Mesenchymal stem cell (in vitro differentiated cells and primary cell): ENCODE results near the gene DIPK1A.

ENCODE experiments used
- DNase-seq: peaks from one replicate; pipeline ENCODE4 v3.0.0-alpha.2; 2013
- H2AFZ ChIP-seq: one replicate; pipeline ENCODE4 v1.6.1; 2013; ENCODE audit warnings: low read depth, mild to moderate bottlenecking, control low read depth, inconsistent platforms, low read length, moderate library complexity
- H2AK5ac ChIP-seq: 2 replicates; pipeline ENCODE4 v1.6.1; 2013; ENCODE audit warnings: low read length, moderate library complexity, mild to moderate bottlenecking, inconsistent platforms; ENCODE audit not compliant: severe bottlenecking
- H2BK120ac ChIP-seq: one replicate; pipeline ENCODE4 v1.6.1; 2013; ENCODE audit warnings: low read depth, mild to moderate bottlenecking, inconsistent platforms, low read length, moderate library complexity
- H2BK12ac ChIP-seq, 2 experiments: one replicate each; pipeline ENCODE4 v1.6.1; 2013; ENCODE audit warnings: inconsistent platforms in 2 of 2, low read length in 2 of 2, mild to moderate bottlenecking in 2 of 2, moderate library complexity in 2 of 2, control low read depth in 1 of 2
- H2BK15ac ChIP-seq: one replicate; pipeline ENCODE4 v1.6.1; 2013; ENCODE audit warnings: mild to moderate bottlenecking, low read depth, inconsistent platforms; ENCODE audit not compliant: poor library complexity, severe bottlenecking
- H2BK5ac ChIP-seq: 2 replicates; pipeline ENCODE4 v1.6.1; 2013; ENCODE audit warnings: low read depth, mild to moderate bottlenecking, low read length, control low read depth, inconsistent platforms; ENCODE audit not compliant: poor library complexity, severe bottlenecking
- H3K14ac ChIP-seq, 2 experiments: one replicate each; pipeline ENCODE4 v1.6.1; 2013; ENCODE audit warnings: inconsistent platforms in 2 of 2, low read length in 2 of 2, control low read depth in 1 of 2, mild to moderate bottlenecking in 1 of 2, moderate library complexity in 1 of 2
- H3K18ac ChIP-seq, 2 experiments: one replicate each; pipeline ENCODE4 v1.6.1; 2013; ENCODE audit warnings: inconsistent platforms in 2 of 2, low read length in 2 of 2, control low read depth in 1 of 2, low read depth in 1 of 2, mild to moderate bottlenecking in 1 of 2
- H3K23ac ChIP-seq, 2 experiments: one replicate each; pipeline ENCODE4 v1.6.1; 2013; ENCODE audit warnings: inconsistent platforms in 2 of 2, low read length in 2 of 2, mild to moderate bottlenecking in 2 of 2, moderate library complexity in 2 of 2, control low read depth in 1 of 2
- H3K27ac ChIP-seq: 2 replicates; pipeline ENCODE4 v1.5.1; 2013; ENCODE audit warnings: mild to moderate bottlenecking, moderate library complexity, low read length, control low read depth, inconsistent platforms; ENCODE audit not compliant: poor library complexity, severe bottlenecking
- H3K27me3 ChIP-seq, 2 experiments: 2 replicates each; pipeline versions ENCODE4 v1.6.1 to v1.7.0; 2013; ENCODE audit warnings: low read length in 2 of 2, mild to moderate bottlenecking in 2 of 2, moderate library complexity in 2 of 2, control low read depth in 1 of 2, inconsistent platforms in 1 of 2; ENCODE audit not compliant: control insufficient read depth in 1 of 2, insufficient read depth in 1 of 2
- H3K36me3 ChIP-seq, 2 experiments: 2 replicates each; pipeline versions ENCODE4 v1.6.1 to v1.7.0; 2013; ENCODE audit warnings: low read length in 2 of 2, control low read depth in 1 of 2, inconsistent platforms in 1 of 2, low read depth in 1 of 2, mild to moderate bottlenecking in 1 of 2; ENCODE audit not compliant: insufficient read depth in 2 of 2, control insufficient read depth in 1 of 2
- H3K4ac ChIP-seq, 2 experiments: one replicate each; pipeline ENCODE4 v1.6.1; 2013; ENCODE audit warnings: inconsistent platforms in 2 of 2, low read length in 2 of 2, mild to moderate bottlenecking in 2 of 2, moderate library complexity in 2 of 2, control low read depth in 1 of 2, low read depth in 1 of 2
- H3K4me1 ChIP-seq: 2 replicates; pipeline ENCODE4 v1.6.1; 2013; ENCODE audit warnings: low read depth, low read length, control low read depth; ENCODE audit not compliant: control insufficient read depth, insufficient read depth
- H3K4me2 ChIP-seq: 2 replicates; pipeline ENCODE4 v1.6.1; 2013; ENCODE audit warnings: low read length, mild to moderate bottlenecking, inconsistent platforms; ENCODE audit not compliant: poor library complexity, severe bottlenecking
- H3K4me3 ChIP-seq, 2 experiments: 2 replicates each; pipeline versions ENCODE4 v1.5.1 to v1.7.0; 2013; ENCODE audit warnings: low read length in 2 of 2, mild to moderate bottlenecking in 2 of 2, control low read depth in 1 of 2, low read depth in 1 of 2; ENCODE audit not compliant: insufficient read depth in 1 of 2
- H3K79me1 ChIP-seq: replicated peaks from 2 replicates; pipeline ENCODE4 v1.6.1; 2013; ENCODE audit warnings: mild to moderate bottlenecking, control low read depth, low read length, inconsistent platforms; ENCODE audit not compliant: poor library complexity, severe bottlenecking
- H3K9ac ChIP-seq: 2 replicates; pipeline ENCODE4 v1.7.0; 2013; ENCODE audit warnings: mild to moderate bottlenecking, low read length, moderate library complexity
- H3K9me3 ChIP-seq: 2 replicates; pipeline ENCODE4 v1.7.0; 2013; ENCODE audit warnings: mild to moderate bottlenecking, low read length; ENCODE audit not compliant: control insufficient read depth
- H4K8ac ChIP-seq: one replicate; pipeline ENCODE4 v1.6.1; 2013; ENCODE audit warnings: inconsistent platforms, mild to moderate bottlenecking, low read length, moderate library complexity
- H4K91ac ChIP-seq: one replicate; pipeline ENCODE4 v1.6.1; 2013; ENCODE audit warnings: mild to moderate bottlenecking, low read length, inconsistent platforms
- WGBS: methylation state at CpG from one replicate; pipeline ENCODE4 v1.1.7; 2013; ENCODE audit warnings: mixed read lengths; 5-methylcytosine and 5-hydroxymethylcytosine counted together

DIPK1A gene

DNA sequence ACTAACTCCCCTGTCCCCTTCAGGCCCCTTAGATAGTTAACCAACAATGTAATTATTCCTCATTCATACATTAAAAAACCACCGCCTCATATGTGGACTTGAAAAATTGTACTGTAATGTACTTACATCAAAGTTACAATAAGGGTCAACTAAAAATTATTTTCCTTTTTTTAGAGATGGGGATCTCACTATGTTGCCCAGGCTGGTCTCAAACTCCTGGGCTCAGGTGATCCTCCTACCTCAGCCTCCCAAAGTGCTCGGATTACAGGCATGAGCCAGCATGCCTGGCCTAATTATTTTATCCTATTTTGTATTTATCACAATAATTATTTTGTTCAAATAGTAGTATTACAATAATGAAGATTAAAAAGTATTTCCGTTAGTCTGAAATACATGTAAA is 116.8 kb downstream of the DIPK1A start:
- Histone ChIP-seq H2AK5ac (no peak overlapping the region), H3K4me3 (no peak overlapping the region), H2AFZ (no peak overlapping the region), H3K4me2 (no peak overlapping the region), H3K4me1 (peaks cover 4% of the 10 kb centered on the region), H3K4ac (no peak overlapping the region), H2BK15ac (no peak overlapping the region), H3K14ac (no peak overlapping the region), H2BK12ac (no peak overlapping the region), H4K8ac (no peak overlapping the region), H3K18ac (no peak overlapping the region), H2BK5ac (no peak overlapping the region), H2BK120ac (no peak overlapping the region), H3K79me1 (peaks cover 3% of the 10 kb centered on the region), H3K9ac (no peak overlapping the region), H3K9me3 (no peaks in the 10 kb centered on the region), H3K27ac (no peak overlapping the region), H4K91ac (no peak overlapping the region), H3K23ac (no peak overlapping the region), H3K36me3 (peaks cover 8 to 52% of the 10 kb centered on the region in 2 experiments), H3K27me3 (no peaks in the 10 kb centered on the region)
- no peak for DNase-seq
- WGBS = no CpG with 5 or more reads among the region's 3 CpGs

DNA sequence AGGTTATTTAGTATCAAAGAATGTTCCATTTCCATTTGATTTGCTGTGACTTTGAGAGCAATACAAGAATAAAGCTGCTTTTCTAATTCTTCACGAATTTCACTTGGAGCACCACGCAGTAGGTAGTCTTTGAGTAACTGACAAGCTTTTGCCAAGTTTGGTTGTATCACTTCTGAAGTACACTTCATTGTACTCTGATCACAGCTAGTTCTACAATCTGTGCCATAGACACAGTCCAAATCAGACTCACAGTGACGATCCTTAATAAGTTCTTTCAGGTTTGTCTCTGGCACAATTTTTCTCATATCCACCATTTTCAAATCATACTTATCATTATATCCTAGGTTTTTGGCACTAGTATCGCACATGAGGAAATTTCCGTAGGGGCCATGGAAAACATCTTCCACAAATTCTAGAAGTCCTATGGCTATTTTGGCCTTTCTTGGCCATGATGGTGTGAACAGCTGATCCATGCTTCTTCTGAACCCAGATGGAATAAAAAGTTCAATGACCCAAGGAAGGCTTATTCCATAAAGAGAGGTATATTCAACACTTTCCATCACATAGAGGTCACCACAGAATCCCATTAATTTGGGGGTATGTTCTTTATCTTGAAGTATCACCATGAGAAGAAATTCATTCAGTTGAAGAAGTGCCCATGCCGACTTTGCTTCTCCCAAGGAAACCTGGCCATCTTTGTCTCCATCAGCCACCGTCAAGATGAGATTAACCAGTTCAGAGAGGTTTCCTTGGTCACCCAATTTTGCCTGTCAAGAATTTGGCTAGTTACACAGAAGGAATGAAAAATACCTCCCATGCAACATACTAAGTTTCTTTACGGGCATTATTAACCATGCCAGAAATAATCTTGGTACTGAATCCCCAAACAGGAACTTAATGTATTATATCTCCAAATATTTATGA is 117.6 kb downstream of the DIPK1A start:
- Histone ChIP-seq H3K36me3 (peaks cover 12 to 59% of the 10 kb centered on the region in 2 experiments), H2AFZ (no peak overlapping the region), H2BK12ac (no peak overlapping the region), H3K9ac (no peak overlapping the region), H3K9me3 (no peaks in the 10 kb centered on the region), H3K27ac (no peak overlapping the region), H4K91ac (no peak overlapping the region), H3K14ac (no peak overlapping the region), H3K23ac (no peak overlapping the region), H3K4me3 (no peak overlapping the region), H2BK5ac (no peak overlapping the region), H2BK120ac (no peak overlapping the region), H3K18ac (no peak overlapping the region), H2AK5ac (no peak overlapping the region), H3K79me1 (peaks cover 3% of the 10 kb centered on the region), H2BK15ac (no peak overlapping the region), H3K4ac (no peak overlapping the region), H3K4me2 (no peak overlapping the region), H4K8ac (no peak overlapping the region), H3K4me1 (peaks cover 4% of the 10 kb centered on the region), H3K27me3 (no peaks in the 10 kb centered on the region)
- no peak for DNase-seq
- 95% methylated on average over 7 of the region's 8 CpGs for WGBS

DNA sequence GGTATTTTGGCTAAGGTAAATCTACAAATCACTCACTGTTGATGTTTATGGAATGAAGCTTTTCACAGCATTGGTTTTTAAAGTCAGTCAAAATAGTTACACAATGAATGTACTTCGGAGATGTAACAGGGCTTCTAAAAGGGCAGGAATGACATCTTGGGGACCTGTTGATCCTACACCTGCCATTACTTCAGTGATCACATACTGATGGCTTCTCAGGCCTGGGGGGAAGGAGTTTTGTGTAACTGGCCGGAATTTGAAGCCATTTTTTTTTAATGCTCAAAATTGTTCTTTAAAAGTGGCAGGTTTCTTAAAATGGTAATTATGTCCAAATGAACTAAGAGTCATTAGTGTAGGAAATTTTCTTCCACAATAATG is 118.2 kb downstream of the DIPK1A start:
- Histone ChIP-seq H3K27ac (no peak overlapping the region), H2BK120ac (no peak overlapping the region), H3K9me3 (no peaks in the 10 kb centered on the region), H3K4me3 (no peak overlapping the region), H4K91ac (no peak overlapping the region), H3K14ac (no peak overlapping the region), H3K36me3 (peaks cover 12 to 66% of the 10 kb centered on the region in 2 experiments), H2BK5ac (no peak overlapping the region), H3K4me1 (peaks cover 4% of the 10 kb centered on the region), H3K23ac (no peak overlapping the region), H3K4me2 (no peak overlapping the region), H2AFZ (no peak overlapping the region), H2AK5ac (no peak overlapping the region), H3K4ac (no peak overlapping the region), H3K79me1 (peaks cover 3% of the 10 kb centered on the region), H3K18ac (no peak overlapping the region), H3K27me3 (no peaks in the 10 kb centered on the region), H3K9ac (no peak overlapping the region), H2BK15ac (no peak overlapping the region), H4K8ac (no peak overlapping the region), H2BK12ac (no peak overlapping the region)
- no CpG with 5 or more reads among the region's 2 CpGs for WGBS
- no peak for DNase-seq

DNA sequence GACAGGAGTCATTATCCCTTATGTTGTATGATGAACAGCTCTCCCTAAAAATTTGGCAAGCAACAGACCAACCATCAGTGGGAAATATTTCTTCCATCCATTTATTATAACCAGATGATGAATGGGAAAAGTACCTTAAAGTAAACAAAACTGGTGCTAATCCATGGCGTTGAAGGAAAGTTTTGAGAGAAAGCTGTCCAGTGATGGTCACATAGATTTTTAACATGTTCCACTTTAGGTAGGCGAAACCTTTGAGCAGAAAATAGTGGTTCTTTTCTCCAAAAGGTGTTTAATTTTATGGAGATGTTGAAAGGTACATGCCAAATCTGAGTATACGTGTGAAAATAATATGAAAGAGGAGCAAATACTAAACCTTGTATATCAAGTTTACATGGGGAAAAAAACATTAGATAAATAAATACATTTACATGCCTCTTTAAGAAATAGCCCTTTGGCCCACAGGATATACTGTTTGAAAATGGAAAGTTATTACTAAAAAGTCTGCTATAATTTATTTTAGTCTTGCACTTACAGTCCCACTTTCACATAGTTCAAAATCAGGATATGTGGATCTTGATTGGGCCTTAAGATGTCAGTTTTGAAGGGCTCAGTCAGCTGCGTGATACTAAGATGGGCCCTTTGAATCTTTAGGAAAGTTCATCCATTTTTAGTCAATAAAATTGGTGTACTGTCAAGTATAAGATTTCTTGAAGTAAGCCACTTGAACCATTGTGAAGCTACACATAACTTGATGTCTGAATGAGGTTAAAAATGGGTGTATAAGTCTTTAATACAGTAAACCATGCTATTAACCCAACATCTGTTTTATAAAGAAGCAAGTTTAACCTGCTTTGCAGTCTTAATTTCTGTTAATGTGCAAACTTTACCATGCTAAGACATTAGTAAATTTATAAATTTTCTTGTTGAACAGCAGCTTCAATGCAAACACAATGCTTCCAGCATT is 118.9 kb downstream of the DIPK1A start:
- H3K4me2 ChIP-seq = no peak overlapping the region
- H3K27me3 ChIP-seq = no peaks in the 10 kb centered on the region
- no peak overlapping the region for H3K23ac ChIP-seq
- H2BK12ac ChIP-seq = no peak overlapping the region
- H2BK5ac ChIP-seq = no peak overlapping the region
- H3K36me3 ChIP-seq = peaks cover 12 to 73% of the 10 kb centered on the region in 2 experiments
- no peak overlapping the region for H3K14ac ChIP-seq
- H3K4me3 ChIP-seq = no peak overlapping the region
- WGBS = 95% methylated on average over 3 of the region's 4 CpGs
- no peak overlapping the region for H2BK15ac ChIP-seq
- H4K91ac ChIP-seq = no peak overlapping the region
- no peak for DNase-seq
- H2BK120ac ChIP-seq = no peak overlapping the region
- H3K27ac ChIP-seq = no peak overlapping the region
- H2AK5ac ChIP-seq = no peak overlapping the region
- H3K4me1 ChIP-seq = peaks cover 4% of the 10 kb centered on the region
- peaks cover 3% of the 10 kb centered on the region for H3K79me1 ChIP-seq
- H3K4ac ChIP-seq = no peak overlapping the region
- H3K9ac ChIP-seq = no peak overlapping the region
- no peak overlapping the region for H3K18ac ChIP-seq
- no peaks in the 10 kb centered on the region for H3K9me3 ChIP-seq
- H4K8ac ChIP-seq = no peak overlapping the region
- no peak overlapping the region for H2AFZ ChIP-seq
